Mesothelial cell of epicardium (in vitro differentiated cells): ENCODE measurements around the gene SUFU. TPM values are rescaled to one million over a fixed set of nuclear protein-coding genes. Genes with fewer than 3 reads are reported as not detected.

ENCODE experiments used
- DNase-seq, 2 experiments: peaks; one replicate each; pipeline ENCODE4 v3.0.0; 2021; ENCODE audit warnings: low spot score in 2 of 2; ENCODE audit not compliant: unreplicated experiment in 2 of 2
- H3K27ac Mint-ChIP-seq: 2 replicates; pipeline ENCODE4 v1.8.0; 2021; ENCODE audit warnings: mixed read lengths
- H3K27me3 Mint-ChIP-seq: 2 replicates; pipeline ENCODE4 v1.8.0; 2021; ENCODE audit warnings: low read depth, mixed read lengths
- H3K36me3 Mint-ChIP-seq: 2 replicates; pipeline ENCODE4 v1.8.0; 2021; ENCODE audit warnings: mixed read lengths
- H3K4me1 Mint-ChIP-seq: 2 replicates; pipeline ENCODE4 v1.8.0; 2021; ENCODE audit warnings: mixed read lengths
- H3K4me3 Mint-ChIP-seq: 2 replicates; pipeline ENCODE4 v1.8.0; 2021; ENCODE audit warnings: mild to moderate bottlenecking, moderate library complexity, mixed read lengths
- H3K9me3 Mint-ChIP-seq: 2 replicates; pipeline ENCODE4 v1.8.0; 2021; ENCODE audit warnings: mixed read lengths
- CTCF ChIP-seq: fragments of 200-600 bp; sonication (generic); IDR thresholded peaks from one replicate; pipeline ENCODE4 v1.5.0; 2021; ENCODE audit warnings: antibody characterized with exemption; ENCODE audit not compliant: unreplicated experiment
- total RNA-seq: library from RNA; stranded (reverse); gene quantifications from 3 replicates; pipeline ENCODE4 v1.2.1, GENCODE V29; 2021

Gene SUFU
- total RNA-seq, 1 donor from 2014 or later = 33.4 TPM

- Mint-ChIP-seq H3K9me3 (no peaks in the 10 kb centered on the region), H3K36me3 (no peaks in the 10 kb centered on the region), H3K27me3 (no peaks in the 10 kb centered on the region), H3K4me1 (peaks cover 27% of the 10 kb centered on the region), H3K4me3 (no peak overlapping the region), H3K27ac (no peak overlapping the region)
- TF ChIP-seq CTCF = no peak
- DNase-seq = no peak
These were observed 165.7 kb downstream of the SUFU start for GRCh38 chr10:102669206-102670064.

- peaks cover 34% of the 10 kb centered on the region for H3K4me1 Mint-ChIP-seq
- DNase-seq = no peak
These were observed 166.4 kb downstream of the SUFU start for GRCh38 chr10:102670065-102670670.

GRCh38 chr10:102670871-102671434 lies 167.2 kb downstream of the SUFU start:
- Mint-ChIP-seq H3K9me3 (no peaks in the 10 kb centered on the region), H3K4me1 (peaks cover 42% of the 10 kb centered on the region), H3K36me3 (no peaks in the 10 kb centered on the region), H3K27ac (peak overlapping the region; percentile 30), H3K4me3 (no peak overlapping the region), H3K27me3 (no peaks in the 10 kb centered on the region)
- no peak for DNase-seq
- TF ChIP-seq CTCF = no peak

More at GRCh38 chr10:102670065-102670670, 166.4 kb downstream of the SUFU start:
- Mint-ChIP-seq H3K27ac (no peak overlapping the region), H3K27me3 (no peaks in the 10 kb centered on the region), H3K4me3 (no peak overlapping the region), H3K36me3 (no peaks in the 10 kb centered on the region), H3K9me3 (no peaks in the 10 kb centered on the region)
- no peak for TF ChIP-seq CTCF

GRCh38 chr10:102673236-102673818 lies 169.6 kb downstream of the SUFU start:
- H3K27me3 Mint-ChIP-seq = no peaks in the 10 kb centered on the region
- DNase-seq = no peak
- TF ChIP-seq CTCF = no peak
- peak overlapping the region; percentile 96 for H3K27ac Mint-ChIP-seq
- H3K36me3 Mint-ChIP-seq = no peaks in the 10 kb centered on the region
- H3K9me3 Mint-ChIP-seq = no peaks in the 10 kb centered on the region
- peaks cover 66% of the 10 kb centered on the region for H3K4me1 Mint-ChIP-seq
- peak overlapping the region; percentile 53 for H3K4me3 Mint-ChIP-seq

GRCh38 chr10:102673819-102674511 lies 170.2 kb downstream of the SUFU start:
- Mint-ChIP-seq H3K36me3 (no peaks in the 10 kb centered on the region), H3K27ac (peak overlapping the region; percentile 96), H3K27me3 (no peaks in the 10 kb centered on the region), H3K9me3 (no peaks in the 10 kb centered on the region), H3K4me1 (peaks cover 72% of the 10 kb centered on the region), H3K4me3 (peak overlapping the region; percentile 53)
- no peak for DNase-seq
- TF ChIP-seq CTCF = no peak
